Measurements from ENCODE around the gene ABCB1. TPM values are rescaled to one million over a fixed set of nuclear protein-coding genes. Genes with fewer than 3 reads are reported as not detected.

ABCB1 gene
- total and polyA plus RNA-seq, 2 donors from 2014 or later = 29.1 to 48.3 TPM

GRCh38 chr7:87608431-87608830 is 7.7 kb upstream of the ABCB1 start:
- FAIRE-seq (peak; percentile 74), DNase-seq (no peak)
- H3K9me3 ChIP-seq (ENCODE audit: control insufficient read depth in 2 of 3, insufficient read depth in 1 of 3, low read length in 3 of 3) = no peaks in the 10 kb centered on the region
- no peak overlapping the region for H3K4me3 ChIP-seq (ENCODE audit: low read length in 3 of 3)
- H3K9ac ChIP-seq (ENCODE audit: low read length in 3 of 3) = no peak overlapping the region
- H3K27me3 ChIP-seq (ENCODE audit: control insufficient read depth, insufficient read depth, low read length) = no peaks in the 10 kb centered on the region
- no peak overlapping the region for H3K27ac ChIP-seq (ENCODE audit: low read depth in 2 of 2, low read length in 2 of 2)
- H3K4me1 ChIP-seq (ENCODE audit: control insufficient read depth in 2 of 3, insufficient read depth in 2 of 3, low read depth in 1 of 3, low read length in 3 of 3) = no peaks in the 10 kb centered on the region
- TF ChIP-seq CTCF (IDR thresholded peaks at IDR 0.05; ENCODE audit: borderline replicate concordance, extremely low read depth, insufficient read depth) = no peak
- H3K36me3 ChIP-seq (ENCODE audit: control insufficient read depth in 2 of 3, insufficient read depth in 3 of 3, low read length in 3 of 3) = no peaks in the 10 kb centered on the region
- intact Hi-C loops (cut with DNase I) = no loop called here

GRCh38 chr7:87604264-87604663 is 3.6 kb upstream of the ABCB1 start:
- H3K27ac ChIP-seq (ENCODE audit: low read depth in 2 of 2, low read length in 2 of 2) = no peak overlapping the region
- intact Hi-C loops (cut with DNase I) = no loop called here
- peaks cover 5% of the 10 kb centered on the region for H3K27me3 ChIP-seq (ENCODE audit: control insufficient read depth, insufficient read depth, low read length)
- no peak for DNase-seq
- no peaks in the 10 kb centered on the region for H3K9me3 ChIP-seq (ENCODE audit: control insufficient read depth in 2 of 3, insufficient read depth in 1 of 3, low read length in 3 of 3)
- H3K4me1 ChIP-seq (ENCODE audit: control insufficient read depth in 2 of 3, insufficient read depth in 2 of 3, low read depth in 1 of 3, low read length in 3 of 3) = no peaks in the 10 kb centered on the region
- FAIRE-seq = no peak
- H3K9ac ChIP-seq (ENCODE audit: low read length in 3 of 3) = no peak overlapping the region
- no peak overlapping the region for H3K4me3 ChIP-seq (ENCODE audit: low read length in 3 of 3)
- no peak for TF ChIP-seq CTCF (IDR thresholded peaks at IDR 0.05; ENCODE audit: borderline replicate concordance, extremely low read depth, insufficient read depth)
- no peaks in the 10 kb centered on the region for H3K36me3 ChIP-seq (ENCODE audit: control insufficient read depth in 2 of 3, insufficient read depth in 3 of 3, low read length in 3 of 3)

GRCh38 chr7:87599336-87599735 is 1.3 kb downstream of the ABCB1 start:
- Histone ChIP-seq H3K9me3 (ENCODE audit: control insufficient read depth in 2 of 3, insufficient read depth in 1 of 3, low read length in 3 of 3) (no peaks in the 10 kb centered on the region), H3K27me3 (ENCODE audit: control insufficient read depth, insufficient read depth, low read length) (peaks cover 6% of the 10 kb centered on the region), H3K36me3 (ENCODE audit: control insufficient read depth in 2 of 3, insufficient read depth in 3 of 3, low read length in 3 of 3) (no peaks in the 10 kb centered on the region), H3K4me3 (ENCODE audit: low read length in 3 of 3) (peak overlapping the region in 2 of 3 donors; percentile 81 to 82), H3K27ac (ENCODE audit: low read depth in 2 of 2, low read length in 2 of 2) (peak overlapping the region; percentile 23 to 35), H3K4me1 (ENCODE audit: control insufficient read depth in 2 of 3, insufficient read depth in 2 of 3, low read depth in 1 of 3, low read length in 3 of 3) (peaks cover 0 to 2% (median 0%) of the 10 kb centered on the region in 3 donors), H3K9ac (ENCODE audit: low read length in 3 of 3) (peak overlapping the region in 1 of 3 donors; percentile 56)
- DNase-seq = peak in 3 of 5 donors; percentile 5 to 28 (median 22)
- intact Hi-C loops (cut with DNase I) = no loop called here
- no peak for FAIRE-seq
- no peak for TF ChIP-seq CTCF (IDR thresholded peaks at IDR 0.05; ENCODE audit: borderline replicate concordance, extremely low read depth, insufficient read depth)

Measured in kidney (tissue), 14 donors.